ENCODE data around the gene USP36. TPM values are rescaled to one million over a fixed set of nuclear protein-coding genes. Genes with fewer than 3 reads are reported as not detected.

Gene USP36
- total RNA-seq, 1 experiment from 2014 or later: 74.0 TPM

GRCh38 chr17:78748048-78748729 is 92.4 kb downstream of the USP36 start:
- H3K27me3 Mint-ChIP-seq (ENCODE audit: low read depth): no peaks in the 10 kb centered on the region
- POLR2A ChIA-PET: no interaction called here

GRCh38 chr17:78747488-78747887 is 93.1 kb downstream of the USP36 start:
- TF ChIP-seq STAT6 (CRISPR knock-in tag; conservative IDR thresholded peaks at IDR 0.05; ENCODE audit: low read depth): no peak
- TF ChIP-seq GRHL2 (CRISPR knock-in tag; IDR thresholded peaks at IDR 0.05; ENCODE audit: insufficient replicate concordance, severe bottlenecking): no peak
- TF ChIP-seq SP1 (CRISPR knock-in tag; conservative IDR thresholded peaks at IDR 0.05): no peak
- TF ChIP-seq ZNF263 (CRISPR knock-in tag; IDR thresholded peaks at IDR 0.05; ENCODE audit: low read depth): no peak
- no peak for TF ChIP-seq FOXJ3 (CRISPR knock-in tag; IDR thresholded peaks at IDR 0.05; ENCODE audit: borderline replicate concordance)
- no peak for TF ChIP-seq E2F5 (CRISPR knock-in tag; IDR thresholded peaks at IDR 0.05)
- no peak for TF ChIP-seq FOXP1 (CRISPR knock-in tag; IDR thresholded peaks at IDR 0.05; ENCODE audit: borderline replicate concordance)
- TF ChIP-seq GABPB1 (CRISPR knock-in tag; IDR thresholded peaks at IDR 0.05): no peak
- no peak for TF ChIP-seq ETV6 (CRISPR knock-in tag; IDR thresholded peaks at IDR 0.05)
- TF ChIP-seq ZNF423 (CRISPR knock-in tag; IDR thresholded peaks at IDR 0.05): no peak
- no peak for TF ChIP-seq CREB1 (CRISPR knock-in tag; IDR thresholded peaks at IDR 0.05)
- no peak for TF ChIP-seq ATF1 (CRISPR knock-in tag; IDR thresholded peaks at IDR 0.05)
- TF ChIP-seq ZNF138 (CRISPR knock-in tag; conservative IDR thresholded peaks at IDR 0.05): no peak
- TF ChIP-seq NR1H2 (CRISPR knock-in tag; IDR thresholded peaks at IDR 0.05): no peak
- TF ChIP-seq ARID4B (CRISPR knock-in tag; IDR thresholded peaks at IDR 0.05; ENCODE audit: borderline replicate concordance): no peak
- TF ChIP-seq TEAD1 (CRISPR knock-in tag; IDR thresholded peaks at IDR 0.05): no peak
- no peak for TF ChIP-seq SOX15 (CRISPR knock-in tag; IDR thresholded peaks at IDR 0.05)
- ChIA-PET CTCF (interaction anchor here (1.2 kb wide), 1 partner anchor 39 kb away, joined by 5 read pairs; no protein-coding TSS in a partner anchor), POLR2A (no interaction called here)
- Mint-ChIP-seq H3K4me3 (no peak overlapping the region), H3K4me1 (peaks cover 31% of the 10 kb centered on the region), H3K9me3 (no peaks in the 10 kb centered on the region), H3K36me3 (no peaks in the 10 kb centered on the region), H3K27ac (no peak overlapping the region), H3K27me3 (ENCODE audit: low read depth) (no peaks in the 10 kb centered on the region)
- ATAC-seq (no peak), DNase-seq (ENCODE audit: low spot score) (no peak)

More at GRCh38 chr17:78748048-78748729, 92.4 kb downstream of the USP36 start:
- Mint-ChIP-seq H3K4me1 (peaks cover 31% of the 10 kb centered on the region), H3K27ac (peak overlapping the region; percentile 72), H3K36me3 (no peaks in the 10 kb centered on the region), H3K9me3 (no peaks in the 10 kb centered on the region), H3K4me3 (no peak overlapping the region)
- ATAC-seq: no peak
- TF ChIP-seq JUN (CRISPR knock-in tag; IDR thresholded peaks at IDR 0.05) (no peak), USF1 (CRISPR knock-in tag; IDR thresholded peaks at IDR 0.05) (no peak), ZNF263 (CRISPR knock-in tag; IDR thresholded peaks at IDR 0.05; ENCODE audit: low read depth) (no peak), GABPB1 (CRISPR knock-in tag; IDR thresholded peaks at IDR 0.05) (peak; percentile 73), ZBTB43 (CRISPR knock-in tag; IDR thresholded peaks at IDR 0.05) (no peak)
- CTCF ChIA-PET: no interaction called here
- DNase-seq (ENCODE audit: low spot score): no peak
